Kidney (tissue), 14 donors: ENCODE results near the gene DNAJB6. TPM values are rescaled to one million over a fixed set of nuclear protein-coding genes. Genes with fewer than 3 reads are reported as not detected.

ENCODE experiments used
- DNase-seq, 5 donors: peaks; one replicate each; pipeline ENCODE4 v3.0.0-alpha.2; 2013 to 2020
- FAIRE-seq: peaks from 2 replicates; lab custom pipeline; 2012; peaks lifted over from hg19 to GRCh38; lab: Jason Lieb, UNC
- H3K27ac ChIP-seq, 2 donors: one replicate each; pipeline ENCODE4 v1.7.0; 2013; ENCODE audit warnings: low read depth in 2 of 2, low read length in 2 of 2, inconsistent platforms in 1 of 2
- H3K27me3 ChIP-seq: one replicate; pipeline ENCODE4 v1.7.1; 2013; ENCODE audit warnings: low read length, inconsistent platforms; ENCODE audit not compliant: control insufficient read depth, insufficient read depth
- H3K36me3 ChIP-seq, 3 donors: one replicate each; pipeline versions ENCODE4 v1.7.0 to v1.7.1; 2013; ENCODE audit warnings: low read length in 3 of 3, control low read depth in 1 of 3, inconsistent platforms in 1 of 3; ENCODE audit not compliant: insufficient read depth in 3 of 3, control insufficient read depth in 2 of 3
- H3K4me1 ChIP-seq, 3 donors: one replicate each; pipeline versions ENCODE4 v1.7.0 to v1.7.1; 2013; ENCODE audit warnings: low read length in 3 of 3, inconsistent platforms in 1 of 3, low read depth in 1 of 3; ENCODE audit not compliant: control insufficient read depth in 2 of 3, insufficient read depth in 2 of 3
- H3K4me3 ChIP-seq, 3 donors: one replicate each; pipeline versions ENCODE4 v1.7.0 to v1.8.1; 2013; ENCODE audit warnings: low read length in 3 of 3, control low read depth in 1 of 3, inconsistent platforms in 1 of 3
- H3K9ac ChIP-seq, 3 donors: one replicate each; pipeline versions ENCODE4 v1.7.0 to v1.7.1; 2013; ENCODE audit warnings: low read length in 3 of 3, control low read depth in 1 of 3, inconsistent platforms in 1 of 3
- H3K9me3 ChIP-seq, 3 donors: one replicate each; pipeline versions ENCODE4 v1.7.0 to v1.7.1; 2013; ENCODE audit warnings: low read length in 3 of 3, control low read depth in 1 of 3, inconsistent platforms in 1 of 3; ENCODE audit not compliant: control insufficient read depth in 2 of 3, insufficient read depth in 1 of 3
- intact Hi-C: fragments of 100-400 bp; cut with DNase I; formaldehyde crosslinking; loops from one replicate; pipeline ENCODE4 v1.11.1; 2022
- polyA plus RNA-seq: library from polyadenylated mRNA; stranded (reverse); fragments of 350-450 nt; fragmentation: Illumina TruSeq; extraction: RNeasy Lipid Tissue Mini Kit (QIAGEN cat#74804); gene quantifications from one replicate; pipeline ENCODE4 v1.2.3, GENCODE V29; 2014; ENCODE audit warnings: low read depth, low replicate concordance; ENCODE audit not compliant: insufficient read depth
- total RNA-seq: library from RNA; stranded (reverse); fragmentation: NEBNext Ultra II Directional; extraction: Animal tissue kit (Norgen Biotek cat#: 25700); gene quantifications from one replicate; pipeline ENCODE4 v1.2.1, GENCODE V29; 2021
- TF ChIP-seq, protein P1 (sequence below): IDR thresholded peaks from 3 replicates; pipeline ENCODE4 v1.5.1; 2012; ENCODE audit warnings: mild to moderate bottlenecking, moderate library complexity, borderline replicate concordance; ENCODE audit not compliant: insufficient read depth; ENCODE audit errors: extremely low read depth
- donor health status: control.
- donor health status: control.
- donor health status: control.
- donor health status: control.
- donor health status: control.
- donor health status: DM: yes; HTN: yes; CAD: no.
- donor health status: Normal renal cell carcinoma (clear cell type).

DNAJB6 gene
- total and polyA plus RNA-seq, 2 donors from 2014 or later = 74.5 to 86.8 TPM

DNA sequence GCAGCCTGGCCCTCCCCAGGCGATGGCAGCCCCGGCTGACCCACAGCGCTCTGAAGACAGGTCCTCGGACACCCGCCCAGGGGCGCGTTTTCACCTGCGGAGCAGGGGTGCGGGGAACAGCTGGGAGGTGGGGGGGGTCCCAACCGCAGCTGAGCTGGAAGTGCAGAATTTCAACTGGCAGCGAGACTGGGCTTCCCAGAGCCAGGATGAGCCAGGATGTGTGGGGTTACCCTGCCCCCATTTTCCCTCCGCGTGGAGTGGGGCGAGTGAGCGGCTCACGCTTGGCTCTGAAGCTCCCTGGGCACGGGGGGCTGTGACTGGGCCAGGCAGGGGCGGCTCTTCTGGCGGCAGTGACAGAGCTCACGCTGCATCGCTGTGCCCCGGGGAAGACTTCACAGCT is 70.2 kb downstream of the DNAJB6 start:
- H3K4me1 ChIP-seq = no peaks in the 10 kb centered on the region
- H3K9ac ChIP-seq = no peak overlapping the region
- peak in 1 of 5 donors; percentile 67 for DNase-seq
- H3K27me3 ChIP-seq = no peaks in the 10 kb centered on the region
- H3K27ac ChIP-seq = no peak overlapping the region
- no peaks in the 10 kb centered on the region for H3K36me3 ChIP-seq
- H3K9me3 ChIP-seq = no peaks in the 10 kb centered on the region
- H3K4me3 ChIP-seq = no peak overlapping the region
- FAIRE-seq = no peak
- intact Hi-C loops = no loop called here
- TF ChIP-seq, protein P1, sequence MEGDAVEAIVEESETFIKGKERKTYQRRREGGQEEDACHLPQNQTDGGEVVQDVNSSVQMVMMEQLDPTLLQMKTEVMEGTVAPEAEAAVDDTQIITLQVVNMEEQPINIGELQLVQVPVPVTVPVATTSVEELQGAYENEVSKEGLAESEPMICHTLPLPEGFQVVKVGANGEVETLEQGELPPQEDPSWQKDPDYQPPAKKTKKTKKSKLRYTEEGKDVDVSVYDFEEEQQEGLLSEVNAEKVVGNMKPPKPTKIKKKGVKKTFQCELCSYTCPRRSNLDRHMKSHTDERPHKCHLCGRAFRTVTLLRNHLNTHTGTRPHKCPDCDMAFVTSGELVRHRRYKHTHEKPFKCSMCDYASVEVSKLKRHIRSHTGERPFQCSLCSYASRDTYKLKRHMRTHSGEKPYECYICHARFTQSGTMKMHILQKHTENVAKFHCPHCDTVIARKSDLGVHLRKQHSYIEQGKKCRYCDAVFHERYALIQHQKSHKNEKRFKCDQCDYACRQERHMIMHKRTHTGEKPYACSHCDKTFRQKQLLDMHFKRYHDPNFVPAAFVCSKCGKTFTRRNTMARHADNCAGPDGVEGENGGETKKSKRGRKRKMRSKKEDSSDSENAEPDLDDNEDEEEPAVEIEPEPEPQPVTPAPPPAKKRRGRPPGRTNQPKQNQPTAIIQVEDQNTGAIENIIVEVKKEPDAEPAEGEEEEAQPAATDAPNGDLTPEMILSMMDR = no peak

DNA sequence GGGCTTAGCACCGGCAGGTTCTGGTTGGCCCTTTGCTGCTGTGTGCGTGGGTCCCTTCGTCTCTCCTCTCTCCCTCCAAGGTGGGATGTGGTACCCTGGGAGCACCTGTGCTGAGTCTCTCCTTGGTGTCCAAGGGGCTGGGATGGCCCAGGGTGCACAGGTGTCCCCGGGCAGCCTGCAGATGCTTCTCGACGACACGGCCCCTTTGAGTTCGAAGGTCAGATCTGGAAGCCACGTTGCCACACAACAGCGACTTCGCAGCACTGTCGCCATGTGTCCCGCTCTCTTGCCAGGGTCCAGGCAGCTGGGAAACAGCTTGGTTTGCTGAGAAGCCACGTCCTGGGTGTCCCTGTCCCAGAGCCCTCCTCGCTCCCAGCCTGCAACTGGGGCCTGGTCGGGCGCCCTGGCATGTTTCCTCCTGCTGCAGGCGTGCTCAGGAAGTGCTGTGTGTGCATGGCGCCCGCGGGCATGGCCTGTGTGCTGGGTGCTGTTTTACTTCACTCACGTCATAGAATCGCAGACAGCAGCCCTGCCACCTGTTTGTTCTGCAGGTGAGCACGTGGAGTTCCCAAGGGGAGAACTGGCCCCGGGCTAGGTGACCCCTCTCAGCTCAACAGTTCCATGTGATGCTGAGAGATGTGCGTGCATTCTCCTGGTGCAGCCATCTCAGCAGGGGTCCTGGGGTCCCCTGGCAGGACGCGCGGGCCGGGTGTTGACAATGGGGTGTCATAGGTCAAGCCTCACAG is 70.9 kb downstream of the DNAJB6 start:
- no peaks in the 10 kb centered on the region for H3K4me1 ChIP-seq
- TF ChIP-seq, protein P1 = no peak
- H3K9me3 ChIP-seq = no peaks in the 10 kb centered on the region
- DNase-seq (peak in 1 of 5 donors; percentile 74), FAIRE-seq (no peak)
- intact Hi-C loops = no loop called here
- H3K36me3 ChIP-seq = no peaks in the 10 kb centered on the region
- H3K27me3 ChIP-seq = no peaks in the 10 kb centered on the region
- H3K27ac ChIP-seq = no peak overlapping the region
- H3K9ac ChIP-seq = no peak overlapping the region
- H3K4me3 ChIP-seq = no peak overlapping the region

DNA sequence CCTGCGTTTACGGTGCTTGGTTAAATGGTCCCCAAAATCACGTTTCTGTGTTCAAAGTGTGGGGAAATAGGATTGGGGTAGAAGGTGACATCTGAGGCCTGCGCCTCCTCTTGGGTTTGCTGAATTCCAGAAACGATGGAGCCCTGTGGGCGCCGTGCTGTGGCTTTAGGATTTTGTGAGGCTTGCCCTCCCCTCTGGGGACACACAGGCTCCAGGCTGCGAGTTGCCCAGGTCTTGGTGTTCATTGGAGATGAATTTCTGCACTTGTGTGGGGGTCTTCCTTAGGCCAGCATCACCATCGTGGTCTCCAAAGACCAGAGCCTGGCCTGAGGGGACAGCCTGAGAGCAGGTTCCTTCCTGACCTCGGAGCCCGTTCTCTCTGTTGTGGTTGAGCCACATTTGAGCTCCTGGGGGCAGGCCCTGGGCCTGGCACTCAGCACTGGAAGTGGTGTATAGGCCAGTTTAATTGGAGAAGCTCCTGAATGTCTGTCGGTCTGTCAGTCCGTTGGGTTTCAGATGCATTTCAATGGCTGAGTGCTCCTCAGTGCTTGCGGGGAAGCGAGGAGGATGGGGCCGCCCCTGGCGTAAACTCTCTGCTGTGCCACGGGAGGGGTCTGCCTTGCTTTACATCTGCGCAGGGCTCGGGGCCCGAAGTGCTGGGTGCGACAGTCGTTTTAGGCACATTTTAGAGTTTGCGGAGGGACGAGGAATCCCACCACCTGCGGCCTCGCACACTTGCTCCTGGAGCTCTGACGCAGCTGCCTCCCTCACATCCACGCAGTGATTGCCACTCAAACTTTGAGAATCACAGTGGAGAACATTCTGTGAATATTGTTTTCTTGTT is 71.7 kb downstream of the DNAJB6 start:
- H3K36me3 ChIP-seq = no peaks in the 10 kb centered on the region
- TF ChIP-seq, protein P1 = no peak

More for the DNA sequence above, 71.7 kb downstream of the DNAJB6 start:
- no peaks in the 10 kb centered on the region for H3K9me3 ChIP-seq
- no peak overlapping the region for H3K9ac ChIP-seq
- H3K27me3 ChIP-seq = no peaks in the 10 kb centered on the region
- FAIRE-seq = no peak
- no peak overlapping the region for H3K4me3 ChIP-seq
- intact Hi-C loops = no loop called here
- H3K4me1 ChIP-seq = no peaks in the 10 kb centered on the region
- peak in 1 of 5 donors; percentile 37 for DNase-seq
- H3K27ac ChIP-seq = no peak overlapping the region
